HepG2 (cell line): ENCODE data around the gene SLC1A4. TPM values are rescaled to one million over a fixed set of nuclear protein-coding genes. Genes with fewer than 3 reads are reported as not detected.

Source experiments
- AKAP8 ChIP-seq: sonication (generic); formaldehyde crosslinking; IDR thresholded peaks from 2 replicates; pipeline ENCODE4 v1.5.1; 2020; ENCODE audit warnings: mild to moderate bottlenecking, missing genetic modification reagents
- E2F2 ChIP-seq: sonication (generic); formaldehyde crosslinking; IDR thresholded peaks from 2 replicates; pipeline ENCODE4 v1.4.0; 2020; ENCODE audit warnings: missing genetic modification reagents, borderline replicate concordance
- GMEB2 ChIP-seq: IDR thresholded peaks from 2 replicates; pipeline ENCODE4 v1.6.1; 2016; ENCODE audit warnings: missing biosample characterization, missing genetic modification reagents, low read depth
- KLF9 ChIP-seq: IDR thresholded peaks from 2 replicates; pipeline ENCODE4 v1.6.1; 2016; ENCODE audit warnings: low read depth
- MAX ChIP-seq: IDR thresholded peaks from 2 replicates; pipeline ENCODE4 v1.6.1; 2012; ENCODE audit warnings: inconsistent platforms
- MXI1 ChIP-seq: IDR thresholded peaks from 3 replicates; pipeline ENCODE4 v1.6.1; 2012; ENCODE audit warnings: low read depth, low read length, inconsistent platforms, borderline replicate concordance
- RXRA ChIP-seq: sonication (generic); formaldehyde crosslinking; IDR thresholded peaks from 2 replicates; pipeline ENCODE4 v1.5.1; 2020; ENCODE audit warnings: missing genetic modification reagents
- ZBTB44 ChIP-seq: sonication (generic); formaldehyde crosslinking; IDR thresholded peaks from 2 replicates; pipeline ENCODE4 v1.4.0; 2020; ENCODE audit warnings: missing genetic modification reagents
- ZFAT ChIP-seq: sonication (generic); formaldehyde crosslinking; conservative IDR thresholded peaks from 2 replicates; pipeline ENCODE4 v1.8.1; 2023; ENCODE audit warnings: missing genetic modification reagents, inconsistent platforms
- ZFP91 ChIP-seq: sonication (generic); formaldehyde crosslinking; IDR thresholded peaks from 2 replicates; pipeline ENCODE4 v1.9.0; 2022; ENCODE audit warnings: missing genetic modification reagents, mild to moderate bottlenecking, borderline replicate concordance
- ZMAT3 ChIP-seq: sonication (generic); formaldehyde crosslinking; conservative IDR thresholded peaks from 2 replicates; pipeline ENCODE4 v1.7.0; 2021; ENCODE audit warnings: missing genetic modification reagents
- ZNF138 ChIP-seq: sonication (generic); formaldehyde crosslinking; IDR thresholded peaks from 2 replicates; pipeline ENCODE4 v1.5.0; 2020; ENCODE audit warnings: mild to moderate bottlenecking, low read depth, missing genetic modification reagents
- ZNF225 ChIP-seq: sonication (generic); formaldehyde crosslinking; IDR thresholded peaks from 2 replicates; pipeline ENCODE4 v1.4.0; 2020; ENCODE audit warnings: mild to moderate bottlenecking, missing genetic modification reagents
- ZNF235 ChIP-seq: sonication (generic); formaldehyde crosslinking; IDR thresholded peaks from 2 replicates; pipeline ENCODE4 v1.8.1; 2023; ENCODE audit warnings: mild to moderate bottlenecking, missing genetic modification reagents, borderline replicate concordance
- ZNF670 ChIP-seq: sonication (generic); formaldehyde crosslinking; IDR thresholded peaks from 2 replicates; pipeline ENCODE4 v1.8.0; 2022; ENCODE audit warnings: mild to moderate bottlenecking, missing genetic modification reagents, borderline replicate concordance
- ZNF768 ChIP-seq: sonication (generic); formaldehyde crosslinking; IDR thresholded peaks from 2 replicates; pipeline ENCODE4 v1.4.0; 2020; ENCODE audit warnings: missing genetic modification reagents
- ZSCAN31 ChIP-seq: sonication (generic); formaldehyde crosslinking; IDR thresholded peaks from 2 replicates; pipeline ENCODE4 v1.5.0; 2020; ENCODE audit warnings: low read depth, mild to moderate bottlenecking, missing genetic modification reagents
- polyA plus RNA-seq, 8 experiments: library from polyadenylated mRNA; depleted of rRNA in 3 of 8; stranded (reverse) in 7 of 8; unstranded in 1 of 8; fragments of >200 nt; fragmentation: Illumina TruSeq in 4 of 8; extraction: Trizol in 4 of 8; gene quantifications; 2 replicates each; pipeline versions ENCODE4 v1.2.1 to v1.2.3, GENCODE V29; 2011 to 2016; ENCODE audit warnings: low read depth in 4 of 8, missing spikeins in 1 of 8, mixed read lengths in 1 of 8; ENCODE audit not compliant: insufficient read depth in 1 of 8
- total RNA-seq, 5 experiments: library from RNA; depleted of rRNA; stranded (reverse); fragments of >200 nt; fragmentation: Illumina TruSeq; extraction: Trizol; gene quantifications; 2 replicates each; pipeline ENCODE4 v1.2.3, GENCODE V29; 2016; ENCODE audit warnings: low read depth in 1 of 5

SLC1A4 gene
- total and polyA plus RNA-seq, 2 of the 13 experiments (the other 11 are each of a cell fraction or from before 2014, with no cell fraction given): 21.0 to 39.6 TPM

GRCh38 chr2:64989982-64990614, 899 bp downstream of the SLC1A4 start (continued):
- TF ChIP-seq MXI1 (peak; percentile 22; the same call in 1 of the 3 replicates), ZFAT (no peak), ZNF235 (CRISPR knock-in tag) (no peak; the same call in 1 of the 2 replicates), AKAP8 (CRISPR knock-in tag) (0 out of 2 replicates have a peak, but pooled peaks have one; percentile 12), ZNF768 (CRISPR knock-in tag) (peak; percentile 41; the same call in 1 of the 2 replicates), RXRA (CRISPR knock-in tag) (0 out of 2 replicates have a peak, but pooled peaks have one; percentile 23), ZSCAN31 (CRISPR knock-in tag) (peak; percentile 32; the same call in 1 of the 2 replicates), ZBTB44 (CRISPR knock-in tag) (no peak), E2F2 (no peak), ZFP91 (peak; percentile 39; the same call in 1 of the 2 replicates), ZMAT3 (CRISPR knock-in tag) (0 out of 2 replicates have a peak, but pooled peaks have one; percentile 18), MAX (peak; percentile 64; the same call in 1 of the 2 replicates), ZNF670 (CRISPR knock-in tag) (no peak), ZNF138 (CRISPR knock-in tag) (no peak), KLF9 (CRISPR knock-in tag) (no peak), GMEB2 (CRISPR knock-in tag) (no peak), ZNF225 (0 out of 2 replicates have a peak, but pooled peaks have one; percentile 13)
